Calu3 (cell line): ENCODE data around the gene LACTB. TPM values are rescaled to one million over a fixed set of nuclear protein-coding genes. Genes with fewer than 3 reads are reported as not detected.

Experiments
- BruUV-seq: library from RNA; stranded (reverse); fragments of 400-500 nt; replicated peaks from 2 replicates; lab custom pipeline; 2021; lab: Mats Ljungman, UMichigan
- CTCF ChIA-PET: fragments of 300-600 bp; sonication (Branson Sonifier 250); formaldehyde crosslinking; loops from one replicate; lab custom pipeline; 2022; ENCODE audit warnings: antibody characterized with exemption; lab: Charles Lee
- DNase-seq: peaks from one replicate; pipeline ENCODE4 v3.0.0; 2022
- H3K27ac Mint-ChIP-seq: one replicate; pipeline ENCODE4 v1.8.0; 2022; ENCODE audit warnings: mixed read lengths; ENCODE audit not compliant: unreplicated experiment
- H3K27me3 Mint-ChIP-seq: one replicate; pipeline ENCODE4 v1.8.0; 2022; ENCODE audit warnings: mixed read lengths; ENCODE audit not compliant: unreplicated experiment
- H3K36me3 Mint-ChIP-seq: one replicate; pipeline ENCODE4 v1.8.0; 2022; ENCODE audit warnings: mild to moderate bottlenecking, moderate library complexity, mixed read lengths; ENCODE audit not compliant: insufficient read depth, unreplicated experiment
- H3K4me1 Mint-ChIP-seq: one replicate; pipeline ENCODE4 v1.8.0; 2022; ENCODE audit warnings: mild to moderate bottlenecking, low read depth, mixed read lengths; ENCODE audit not compliant: unreplicated experiment
- H3K4me3 Mint-ChIP-seq: one replicate; pipeline ENCODE4 v1.8.0; 2022; ENCODE audit warnings: mild to moderate bottlenecking, low read depth, moderate library complexity, mixed read lengths; ENCODE audit not compliant: unreplicated experiment
- H3K9me3 Mint-ChIP-seq: one replicate; pipeline ENCODE4 v1.8.0; 2022; ENCODE audit warnings: low read depth, mixed read lengths; ENCODE audit not compliant: unreplicated experiment
- intact Hi-C: fragments of 100-400 bp; cut with micrococcal nuclease; formaldehyde crosslinking; loops from one replicate; pipeline ENCODE4 v1.10.0; 2022; ENCODE audit not compliant: unreplicated experiment
- total RNA-seq: library from RNA; stranded (reverse); gene quantifications from 2 replicates; pipeline ENCODE4 v1.2.3, GENCODE V29; 2022
- TF ChIP-seq, protein P1 (sequence below): fragments of 200-600 bp; IDR thresholded peaks from one replicate; pipeline ENCODE4 v1.8.0; 2022; ENCODE audit warnings: antibody characterized with exemption; ENCODE audit not compliant: unreplicated experiment

Gene LACTB
- total RNA-seq, 1 experiment from 2014 or later: 16.1 TPM

GRCh38 chr15:63118854-63119253 is 2.8 kb upstream of the LACTB start:
- H3K4me1 Mint-ChIP-seq: peaks cover 24% of the 10 kb centered on the region
- intact Hi-C loops: no loop called here
- TF ChIP-seq, protein P1, sequence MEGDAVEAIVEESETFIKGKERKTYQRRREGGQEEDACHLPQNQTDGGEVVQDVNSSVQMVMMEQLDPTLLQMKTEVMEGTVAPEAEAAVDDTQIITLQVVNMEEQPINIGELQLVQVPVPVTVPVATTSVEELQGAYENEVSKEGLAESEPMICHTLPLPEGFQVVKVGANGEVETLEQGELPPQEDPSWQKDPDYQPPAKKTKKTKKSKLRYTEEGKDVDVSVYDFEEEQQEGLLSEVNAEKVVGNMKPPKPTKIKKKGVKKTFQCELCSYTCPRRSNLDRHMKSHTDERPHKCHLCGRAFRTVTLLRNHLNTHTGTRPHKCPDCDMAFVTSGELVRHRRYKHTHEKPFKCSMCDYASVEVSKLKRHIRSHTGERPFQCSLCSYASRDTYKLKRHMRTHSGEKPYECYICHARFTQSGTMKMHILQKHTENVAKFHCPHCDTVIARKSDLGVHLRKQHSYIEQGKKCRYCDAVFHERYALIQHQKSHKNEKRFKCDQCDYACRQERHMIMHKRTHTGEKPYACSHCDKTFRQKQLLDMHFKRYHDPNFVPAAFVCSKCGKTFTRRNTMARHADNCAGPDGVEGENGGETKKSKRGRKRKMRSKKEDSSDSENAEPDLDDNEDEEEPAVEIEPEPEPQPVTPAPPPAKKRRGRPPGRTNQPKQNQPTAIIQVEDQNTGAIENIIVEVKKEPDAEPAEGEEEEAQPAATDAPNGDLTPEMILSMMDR: no peak
- no peaks in the 10 kb centered on the region for H3K27me3 Mint-ChIP-seq
- no TSS peak for BruUV-seq
- H3K4me3 Mint-ChIP-seq: no peak overlapping the region
- H3K36me3 Mint-ChIP-seq: peaks cover 18% of the 10 kb centered on the region
- no peak for DNase-seq
- CTCF ChIA-PET: no interaction called here
- H3K27ac Mint-ChIP-seq: no peak overlapping the region
- peaks cover 11% of the 10 kb centered on the region for H3K9me3 Mint-ChIP-seq

- peak; percentile 78 for DNase-seq
- Mint-ChIP-seq H3K4me3 (peak overlapping the region; percentile 70), H3K27ac (no peak overlapping the region), H3K27me3 (no peaks in the 10 kb centered on the region), H3K9me3 (peaks cover 9% of the 10 kb centered on the region), H3K4me1 (peaks cover 24% of the 10 kb centered on the region), H3K36me3 (peaks cover 18% of the 10 kb centered on the region)
- TF ChIP-seq, protein P1: no peak
- BruUV-seq: no TSS peak
- CTCF ChIA-PET: no interaction called here
- intact Hi-C loops: loop anchor here (5.0 kb wide), 1 partner anchor 35 kb away; the partner anchor contains the start of gene RPS27L
Measured at GRCh38 chr15:63122002-63122875, 578 bp downstream of the LACTB start.

GRCh38 chr15:63124506-63124905 is 2.8 kb downstream of the LACTB start:
- CTCF ChIA-PET: interaction anchor here (0.8 kb wide), 1 partner anchor 1039 kb away, joined by 3 read pairs; no protein-coding TSS in a partner anchor
- Mint-ChIP-seq H3K4me1 (peaks cover 24% of the 10 kb centered on the region), H3K27ac (no peak overlapping the region), H3K4me3 (no peak overlapping the region), H3K9me3 (peaks cover 5% of the 10 kb centered on the region), H3K36me3 (peaks cover 18% of the 10 kb centered on the region), H3K27me3 (no peaks in the 10 kb centered on the region)
- no TSS peak for BruUV-seq
- DNase-seq: no peak
- intact Hi-C loops: loop anchor here (5.0 kb wide), 1 partner anchor 33 kb away; the partner anchor contains the start of gene RPS27L
- TF ChIP-seq, protein P1: no peak

DNA sequence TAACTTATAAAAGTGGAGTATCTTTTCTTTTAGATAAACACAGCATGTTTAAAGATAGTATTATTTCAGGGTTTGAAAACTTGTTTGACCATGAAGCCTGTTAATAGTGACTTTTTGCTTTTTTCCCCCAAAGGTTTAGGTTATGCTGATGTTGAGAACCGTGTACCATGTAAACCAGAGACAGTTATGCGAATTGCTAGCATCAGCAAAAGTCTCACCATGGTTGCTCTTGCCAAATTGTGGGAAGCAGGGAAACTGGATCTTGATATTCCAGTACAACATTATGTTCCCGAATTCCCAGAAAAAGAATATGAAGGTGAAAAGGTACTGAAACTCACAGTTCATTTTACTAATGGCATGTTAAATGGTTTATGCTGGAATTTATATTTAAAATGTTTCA is 5.1 kb downstream of the LACTB start:
- Mint-ChIP-seq H3K9me3 (no peaks in the 10 kb centered on the region), H3K36me3 (peaks cover 10% of the 10 kb centered on the region), H3K27ac (no peak overlapping the region), H3K27me3 (no peaks in the 10 kb centered on the region), H3K4me3 (no peak overlapping the region), H3K4me1 (peaks cover 14% of the 10 kb centered on the region)
- TF ChIP-seq, protein P1: no peak
- no peak for DNase-seq
- no TSS peak for BruUV-seq
- CTCF ChIA-PET: no interaction called here
- intact Hi-C loops: no loop called here
